Thoracic aorta (tissue), 2 donors: ENCODE results near the gene MAD1L1. TPM values are rescaled to one million over a fixed set of nuclear protein-coding genes. Genes with fewer than 3 reads are reported as not detected.

Source experiments
- ATAC-seq: fragments of 150-250 bp; one replicate; pipeline ENCODE4 v1.8.0; 2017; ENCODE audit warnings: low read depth; ENCODE audit not compliant: insufficient number of reproducible peaks, low FRiP score
- DNase-seq: peaks from one replicate; pipeline ENCODE4 v3.0.0-alpha.2; 2020; ENCODE audit warnings: low spot score
- H3K27ac ChIP-seq, 2 donors: fragments of 200-600 bp; sonication (generic); 1 replicate in 1 of 2; 2 replicates in 1 of 2; pipeline ENCODE4 v1.5.1; 2016; ENCODE audit warnings: mild to moderate bottlenecking in 2 of 2, moderate library complexity in 2 of 2
- H3K27me3 ChIP-seq: fragments of 200-600 bp; sonication (generic); replicated peaks from 2 replicates; pipeline ENCODE4 v1.6.0; 2016; ENCODE audit warnings: mild to moderate bottlenecking; ENCODE audit not compliant: insufficient read depth
- H3K36me3 ChIP-seq: fragments of 200-600 bp; sonication (generic); one replicate; pipeline ENCODE4 v1.5.1; 2016
- H3K4me1 ChIP-seq, 2 donors: fragments of 200-600 bp; sonication (generic); 1 replicate in 1 of 2; 2 replicates in 1 of 2; pipeline versions ENCODE4 v1.5.1 to v1.6.0; 2016; ENCODE audit warnings: low read depth in 2 of 2, mild to moderate bottlenecking in 1 of 2; ENCODE audit not compliant: control insufficient read depth in 1 of 2
- H3K4me3 ChIP-seq: fragments of 200-600 bp; sonication (generic); 2 replicates; pipeline ENCODE4 v1.5.1; 2016; ENCODE audit warnings: mild to moderate bottlenecking
- H3K9me3 ChIP-seq: fragments of 200-600 bp; sonication (generic); 2 replicates; pipeline ENCODE4 v1.5.1; 2016
- CTCF ChIP-seq: fragments of 200-600 bp; sonication (generic); IDR thresholded peaks from one replicate; pipeline ENCODE4 v1.5.1; 2019; ENCODE audit warnings: antibody characterized with exemption
- total RNA-seq, 2 donors: library from RNA; depleted of rRNA; stranded (reverse); fragments of >200 nt; gene quantifications; one replicate each; pipeline versions ENCODE4 v1.1.0 to v1.2.3, GENCODE V29; 2016

MAD1L1 gene
- total RNA-seq, 2 donors from 2014 or later: 27.4 to 41.3 TPM

GRCh38 chr7:2081526-2082135, 151.1 kb downstream of the MAD1L1 start:
- ATAC-seq (no peak), DNase-seq (no peak)
- Histone ChIP-seq H3K27me3 (no peaks in the 10 kb centered on the region), H3K9me3 (no peaks in the 10 kb centered on the region), H3K4me1 (no peaks in the 10 kb centered on the region), H3K36me3 (no peaks in the 10 kb centered on the region), H3K4me3 (no peak overlapping the region), H3K27ac (no peak overlapping the region)
- no peak for TF ChIP-seq CTCF

GRCh38 chr7:2080477-2080876, 152.3 kb downstream of the MAD1L1 start:
- ATAC-seq (no peak), DNase-seq (no peak)
- Histone ChIP-seq H3K27me3 (no peaks in the 10 kb centered on the region), H3K4me1 (no peaks in the 10 kb centered on the region), H3K27ac (no peak overlapping the region), H3K9me3 (no peaks in the 10 kb centered on the region), H3K4me3 (no peak overlapping the region), H3K36me3 (no peaks in the 10 kb centered on the region)
- no peak for TF ChIP-seq CTCF

GRCh38 chr7:2080060-2080387, 152.7 kb downstream of the MAD1L1 start:
- no peaks in the 10 kb centered on the region for H3K36me3 ChIP-seq
- no peaks in the 10 kb centered on the region for H3K27me3 ChIP-seq
- no peaks in the 10 kb centered on the region for H3K4me1 ChIP-seq
- no peaks in the 10 kb centered on the region for H3K9me3 ChIP-seq
- DNase-seq (no peak), ATAC-seq (no peak)
- H3K27ac ChIP-seq: no peak overlapping the region
- no peak overlapping the region for H3K4me3 ChIP-seq
- no peak for TF ChIP-seq CTCF

- ATAC-seq (no peak), DNase-seq (no peak)
- H3K9me3 ChIP-seq: no peaks in the 10 kb centered on the region
- H3K27ac ChIP-seq: no peak overlapping the region
- H3K4me1 ChIP-seq: no peaks in the 10 kb centered on the region
- H3K27me3 ChIP-seq: no peaks in the 10 kb centered on the region
- no peak overlapping the region for H3K4me3 ChIP-seq
- TF ChIP-seq CTCF: no peak
- H3K36me3 ChIP-seq: no peaks in the 10 kb centered on the region
Observed at GRCh38 chr7:2079332-2080059, 153.2 kb downstream of the MAD1L1 start.

- DNase-seq: no peak
- H3K4me1 ChIP-seq: no peaks in the 10 kb centered on the region
- no peaks in the 10 kb centered on the region for H3K36me3 ChIP-seq
- TF ChIP-seq CTCF: no peak
- no peak overlapping the region for H3K4me3 ChIP-seq
- H3K9me3 ChIP-seq: no peaks in the 10 kb centered on the region
- H3K27ac ChIP-seq: no peak overlapping the region
- no peaks in the 10 kb centered on the region for H3K27me3 ChIP-seq
- no peak for ATAC-seq
Observed at GRCh38 chr7:2078899-2079298, 153.8 kb downstream of the MAD1L1 start.
